Right ventricle myocardium inferior (tissue), 1 donor: ENCODE measurements around the gene VPS39. TPM values are rescaled to one million over a fixed set of nuclear protein-coding genes. Genes with fewer than 3 reads are reported as not detected.

Source experiments
- ATAC-seq: fragments of 200-7000 bp; cut with Tn5 transposase; one replicate; pipeline ENCODE4 v1.9.1; 2020; ENCODE audit warnings: mild to moderate bottlenecking, moderate library complexity
- DNase-seq: peaks from one replicate; pipeline ENCODE4 v3.0.0; 2021; ENCODE audit errors: missing footprints
- intact Hi-C: fragments of 100-400 bp; cut with DNase I; formaldehyde crosslinking; loops from one replicate; pipeline ENCODE4 v1.11.0; 2022
- total RNA-seq: library from RNA; stranded (reverse); fragmentation: NEBNext Ultra II Directional; extraction: Animal tissue kit (Norgen Biotek cat#: 25700); gene quantifications from one replicate; pipeline ENCODE4 v1.2.1, GENCODE V29; 2021
- donor health status: DM: no; HTN: yes; CAD: no; lungs with severe emphysema.

VPS39 gene
- total RNA-seq, 1 donor from 2014 or later = 43.0 TPM

GRCh38 chr15:42150219-42150970, 57.7 kb downstream of the VPS39 start:
- DNase-seq (peak; percentile 40), ATAC-seq (no peak)
- intact Hi-C loops = no loop called here

- no peak for DNase-seq
- no peak for ATAC-seq
- intact Hi-C loops = no loop called here
Measured at GRCh38 chr15:42149493-42150218, 58.4 kb downstream of the VPS39 start.

- ATAC-seq = no peak
- DNase-seq = no peak
- intact Hi-C loops = no loop called here
Measured at GRCh38 chr15:42148808-42149492, 59.2 kb downstream of the VPS39 start.

GRCh38 chr15:42147431-42147735, 60.7 kb downstream of the VPS39 start:
- ATAC-seq (no peak), DNase-seq (no peak)
- intact Hi-C loops = no loop called here

GRCh38 chr15:42146551-42147430, 61.3 kb downstream of the VPS39 start:
- intact Hi-C loops = no loop called here
- DNase-seq = no peak
- ATAC-seq = no peak

GRCh38 chr15:42145546-42146455, 62.3 kb downstream of the VPS39 start:
- no peak for DNase-seq
- ATAC-seq = no peak
- intact Hi-C loops = no loop called here

- ATAC-seq = no peak
- DNase-seq = no peak
- intact Hi-C loops = no loop called here
Measured at GRCh38 chr15:42144841-42145375, 63.2 kb downstream of the VPS39 start.

GRCh38 chr15:42143866-42144625, 64.1 kb downstream of the VPS39 start:
- intact Hi-C loops = no loop called here
- ATAC-seq (no peak), DNase-seq (no peak)

- DNase-seq (no peak), ATAC-seq (no peak)
- intact Hi-C loops = no loop called here
Measured at GRCh38 chr15:42143356-42143755, 64.7 kb downstream of the VPS39 start.

GRCh38 chr15:42141795-42142667, 66.1 kb downstream of the VPS39 start:
- intact Hi-C loops = no loop called here
- no peak for ATAC-seq
- DNase-seq = no peak

- DNase-seq (no peak), ATAC-seq (no peak)
- intact Hi-C loops = no loop called here
Measured at GRCh38 chr15:42141246-42141645, 66.9 kb downstream of the VPS39 start.

GRCh38 chr15:42140383-42141070, 67.6 kb downstream of the VPS39 start:
- ATAC-seq (no peak), DNase-seq (no peak)
- intact Hi-C loops = no loop called here

GRCh38 chr15:42139596-42139995, 68.5 kb downstream of the VPS39 start:
- no peak for DNase-seq
- intact Hi-C loops = loop anchor here (5.0 kb wide), 1 partner anchor 147 kb away; no protein-coding TSS in a partner anchor
- ATAC-seq = no peak

- intact Hi-C loops = loop anchor here (5.0 kb wide), 1 partner anchor 147 kb away; no protein-coding TSS in a partner anchor
- no peak for DNase-seq
- ATAC-seq = no peak
Measured at GRCh38 chr15:42138968-42139386, 69.1 kb downstream of the VPS39 start.

- DNase-seq (no peak), ATAC-seq (no peak)
- intact Hi-C loops = loop anchor here (5.0 kb wide), 1 partner anchor 146 kb away; no protein-coding TSS in a partner anchor
Measured at GRCh38 chr15:42138411-42138810, 69.7 kb downstream of the VPS39 start.
